ENCODE data around the gene ADGRG1. TPM values are rescaled to one million over a fixed set of nuclear protein-coding genes. Genes with fewer than 3 reads are reported as not detected.

ADGRG1 gene
- total RNA-seq, 1 experiment from 2014 or later = 131 TPM

DNA sequence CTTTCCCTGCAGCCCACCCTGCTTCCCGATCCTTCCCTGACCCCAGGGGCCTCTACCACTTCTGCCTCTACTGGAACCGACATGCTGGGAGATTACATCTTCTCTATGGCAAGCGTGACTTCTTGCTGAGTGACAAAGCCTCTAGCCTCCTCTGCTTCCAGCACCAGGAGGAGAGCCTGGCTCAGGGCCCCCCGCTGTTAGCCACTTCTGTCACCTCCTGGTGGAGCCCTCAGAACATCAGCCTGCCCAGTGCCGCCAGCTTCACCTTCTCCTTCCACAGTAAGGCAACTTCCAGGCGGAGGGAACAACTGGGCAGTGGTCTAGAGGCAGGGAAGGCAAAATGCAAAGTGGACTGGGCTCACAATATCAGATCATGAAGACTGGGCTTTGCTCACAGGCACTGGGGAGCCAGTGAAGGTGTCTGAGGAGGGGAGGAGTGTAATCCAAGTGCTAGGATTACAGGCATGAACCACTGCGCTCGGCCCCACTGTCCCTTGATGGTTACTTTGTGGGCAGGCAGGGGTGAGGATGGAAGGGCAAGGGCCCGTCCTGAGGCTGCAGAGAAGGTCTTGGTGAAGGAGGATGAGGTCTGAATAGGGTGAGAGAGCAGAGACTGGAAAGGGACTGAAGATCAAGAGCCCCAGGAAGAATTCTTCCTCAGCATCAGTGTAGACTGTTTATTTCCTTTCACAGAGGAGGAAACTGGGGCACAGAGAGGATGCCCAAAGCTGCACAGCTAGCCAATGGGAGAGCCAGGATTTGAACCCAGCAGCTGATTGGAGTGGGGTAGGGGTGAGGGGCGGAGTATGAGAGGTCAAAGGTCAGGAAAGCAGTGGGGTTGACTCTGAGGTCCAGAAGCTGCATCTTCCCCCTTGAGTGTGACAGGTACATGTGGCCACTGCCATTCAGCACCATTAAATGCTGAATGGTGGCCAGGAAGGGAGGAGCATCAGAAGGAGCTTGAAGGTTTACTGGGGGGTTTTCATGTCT lies 23.2 kb downstream of the ADGRG1 start:
- CTCF ChIA-PET = interaction anchor here (0.7 kb wide), 1 partner anchor 75 kb away, joined by 12 read pairs; no protein-coding TSS in a partner anchor

DNA sequence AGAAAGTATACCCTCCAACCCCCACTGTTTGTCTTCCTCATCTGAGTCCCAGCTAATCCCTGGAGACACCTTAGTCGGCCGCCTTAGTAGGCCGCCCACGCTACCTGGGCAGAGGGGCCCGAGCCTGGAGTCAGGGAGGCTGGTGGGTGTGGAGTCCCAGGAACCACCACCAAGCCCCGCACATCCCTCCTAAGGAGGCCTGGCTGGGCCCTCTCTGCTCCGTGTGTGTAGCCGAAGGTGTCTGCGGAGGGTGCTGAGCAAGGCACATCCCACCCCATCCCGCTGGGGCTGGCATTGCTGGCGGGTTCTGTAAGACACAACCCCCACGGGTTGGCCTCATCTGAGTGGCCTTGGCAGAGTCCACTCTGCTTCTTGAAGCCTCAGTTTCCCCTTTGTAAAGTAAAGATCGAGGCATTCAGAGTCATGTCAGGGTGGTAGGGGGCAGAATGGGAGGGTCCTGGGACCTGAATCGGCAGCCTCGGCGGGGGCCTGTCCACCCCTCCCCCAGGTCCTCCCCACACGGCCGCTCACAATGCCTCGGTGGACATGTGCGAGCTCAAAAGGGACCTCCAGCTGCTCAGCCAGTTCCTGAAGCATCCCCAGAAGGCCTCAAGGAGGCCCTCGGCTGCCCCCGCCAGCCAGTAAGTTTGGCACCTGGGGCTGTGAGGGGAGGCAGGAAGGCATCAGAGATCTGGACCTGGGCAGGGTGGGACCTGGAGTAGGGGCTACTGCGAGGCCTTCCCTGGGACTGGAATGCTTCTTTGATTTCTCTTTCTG lies 24.5 kb downstream of the ADGRG1 start:
- Histone ChIP-seq H3K4me3 (no peak overlapping the region), H3K79me2 (ENCODE audit: low read depth) (0 out of 2 replicates have a peak, but pooled peaks cover 10% of the 10 kb centered on the region), H3K36me3 (ENCODE audit: low read depth) (peaks cover 12% of the 10 kb centered on the region; the same call in 1 of the 2 replicates), H3K27ac (no peak overlapping the region), H3F3A (ENCODE audit: insufficient read depth, low read depth) (peaks cover 16% of the 10 kb centered on the region; the same call in 1 of the 2 replicates), H3K9me3 (ENCODE audit: insufficient read depth, low read depth) (no peaks in the 10 kb centered on the region), H3K27me3 (ENCODE audit: insufficient read depth, low read depth) (no peaks in the 10 kb centered on the region), H4K20me1 (ENCODE audit: insufficient read depth) (peaks cover 15% of the 10 kb centered on the region), H3K4me2 (no peak overlapping the region), H3K9me2 (ENCODE audit: insufficient read depth) (no peaks in the 10 kb centered on the region), H2AFZ (no peak overlapping the region), H3K4me1 (replicated peaks; ENCODE audit: insufficient read depth) (peaks cover 2% of the 10 kb centered on the region)
- DNase-seq = no peak
- BruUV-seq (replicated peaks) = no TSS peak
- no peak for TF ChIP-seq CTCF (conservative IDR thresholded peaks at IDR 0.05)
- TF ChIP-seq EZH2 (IDR thresholded peaks at IDR 0.05; ENCODE audit: low read depth) = no peak
- POLR2A ChIA-PET (ENCODE audit: unreplicated experiment) = no interaction called here
- CTCF ChIA-PET = no interaction called here
- intact Hi-C loops (cut with micrococcal nuclease; ENCODE audit: unreplicated experiment) = no loop called here

More for the DNA sequence above, 23.2 kb downstream of the ADGRG1 start:
- BruUV-seq (replicated peaks) = no TSS peak
- Histone ChIP-seq H3K9me2 (ENCODE audit: insufficient read depth) (no peaks in the 10 kb centered on the region), H4K20me1 (ENCODE audit: insufficient read depth) (peaks cover 15% of the 10 kb centered on the region), H3K79me2 (ENCODE audit: low read depth) (0 out of 2 replicates have a peak, but pooled peaks cover 15% of the 10 kb centered on the region), H3K27me3 (ENCODE audit: insufficient read depth, low read depth) (no peaks in the 10 kb centered on the region), H3K27ac (no peak overlapping the region), H2AFZ (no peak overlapping the region), H3K4me2 (no peak overlapping the region), H3K4me3 (no peak overlapping the region), H3K36me3 (ENCODE audit: low read depth) (peaks cover 7% of the 10 kb centered on the region; the same call in 1 of the 2 replicates), H3K9me3 (ENCODE audit: insufficient read depth, low read depth) (no peaks in the 10 kb centered on the region), H3K4me1 (replicated peaks; ENCODE audit: insufficient read depth) (peaks cover 14% of the 10 kb centered on the region), H3F3A (ENCODE audit: insufficient read depth, low read depth) (peaks cover 23% of the 10 kb centered on the region; the same call in 1 of the 2 replicates)
- no peak for TF ChIP-seq EZH2 (IDR thresholded peaks at IDR 0.05; ENCODE audit: low read depth)
- TF ChIP-seq CTCF (conservative IDR thresholded peaks at IDR 0.05) = no peak
- no peak for DNase-seq
- intact Hi-C loops (cut with micrococcal nuclease; ENCODE audit: unreplicated experiment) = no loop called here
- POLR2A ChIA-PET (ENCODE audit: unreplicated experiment) = no interaction called here

- H3K79me2 ChIP-seq (ENCODE audit: low read depth) = no peaks in the 10 kb centered on the region
- no peaks in the 10 kb centered on the region for H3K9me2 ChIP-seq (ENCODE audit: insufficient read depth)
- H3K4me2 ChIP-seq = no peak overlapping the region
- H3K27ac ChIP-seq = no peak overlapping the region
- peaks cover 7% of the 10 kb centered on the region; the same call in 1 of the 2 replicates for H3F3A ChIP-seq (ENCODE audit: insufficient read depth, low read depth)
- H3K36me3 ChIP-seq (ENCODE audit: low read depth) = peaks cover 12% of the 10 kb centered on the region; the same call in 1 of the 2 replicates
- TF ChIP-seq EZH2 (IDR thresholded peaks at IDR 0.05; ENCODE audit: low read depth) = no peak
- TF ChIP-seq CTCF (conservative IDR thresholded peaks at IDR 0.05) = no peak
- H4K20me1 ChIP-seq (ENCODE audit: insufficient read depth) = peaks cover 9% of the 10 kb centered on the region; the same call in 1 of the 2 replicates
- no peaks in the 10 kb centered on the region for H3K9me3 ChIP-seq (ENCODE audit: insufficient read depth, low read depth)
- intact Hi-C loops (cut with micrococcal nuclease; ENCODE audit: unreplicated experiment) = no loop called here
- no peaks in the 10 kb centered on the region for H3K27me3 ChIP-seq (ENCODE audit: insufficient read depth, low read depth)
- H3K4me1 ChIP-seq (replicated peaks; ENCODE audit: insufficient read depth) = no peaks in the 10 kb centered on the region
- POLR2A ChIA-PET (ENCODE audit: unreplicated experiment) = no interaction called here
- DNase-seq = no peak
- H3K4me3 ChIP-seq = no peak overlapping the region
- no TSS peak for BruUV-seq (replicated peaks)
- no peak overlapping the region for H2AFZ ChIP-seq
- CTCF ChIA-PET = interaction anchor here (0.6 kb wide), 1 partner anchor 151 kb away, joined by 3 read pairs; no protein-coding TSS in a partner anchor
These were observed 25.5 kb downstream of the ADGRG1 start for GRCh38 chr16:57653936-57654335.
